HCT116 (cell line): Measurements from ENCODE around the gene TPO. TPM values are rescaled to one million over a fixed set of nuclear protein-coding genes. Genes with fewer than 3 reads are reported as not detected.

Experiments
- ATAC-seq: fragments of 200-7000 bp; cut with Tn5 transposase; 2 replicates; pipeline ENCODE4 v1.9.1; 2020; ENCODE audit warnings: mild to moderate bottlenecking, moderate library complexity
- BruUV-seq: library from RNA; stranded (reverse); fragments of 400-500 nt; replicated peaks from 2 replicates; lab custom pipeline; 2021; lab: Mats Ljungman, UMichigan
- CTCF ChIA-PET: fragments of 300-600 bp; sonication (Branson Sonifier 250); formaldehyde crosslinking; loops from one replicate; lab custom pipeline; 2021; ENCODE audit warnings: antibody characterized with exemption; lab: Charles Lee
- POLR2A ChIA-PET: fragments of 300-600, 350-600 bp; sonication (Branson Sonifier 250); formaldehyde crosslinking; loops from one replicate; lab custom pipeline; 2021; ENCODE audit warnings: antibody characterized with exemption; lab: Charles Lee
- RAD21 ChIA-PET, 2 experiments: fragments of 300-600 bp; sonication (Branson Sonifier 250); formaldehyde crosslinking; loops; one replicate each; lab custom pipeline; 2023; ENCODE audit warnings: low total read pairs in 2 of 2; ENCODE audit not compliant: uncharacterized antibody in 2 of 2, unreplicated experiment in 2 of 2, low non-redundant PET in 1 of 2; lab: Charles Lee
- DNase-seq: peaks from one replicate; pipeline ENCODE4 v3.0.0-alpha.2; 2010; ENCODE audit warnings: low read depth, low spot score
- H2AFZ ChIP-seq: fragments of 200-600 bp; shearing (Covaris generic), sonication (generic); 2 replicates; pipeline ENCODE4 v1.6.1; 2017; ENCODE audit warnings: low read depth, mixed run types, mixed read lengths, antibody characterized with exemption, low read length; ENCODE audit not compliant: poor library complexity, severe bottlenecking
- H3K27ac ChIP-seq: 2 replicates; pipeline ENCODE4 v1.5.1; 2012; ENCODE audit warnings: low read depth, low read length
- H3K27me3 ChIP-seq: fragments of 200-600 bp; sonication (generic); 2 replicates; pipeline ENCODE4 v1.6.1; 2016; ENCODE audit warnings: mixed run types, low read length, mixed read lengths; ENCODE audit not compliant: insufficient read depth
- H3K36me3 ChIP-seq, 2 experiments: fragments of 200-500 bp in 1 of 2; fragments of 200-600 bp in 1 of 2; sonication (Bioruptor generic) in 1 of 2; sonication (generic) in 1 of 2; 2 replicates each; pipeline versions ENCODE4 v1.5.1 to v1.6.1; 2014 to 2016; ENCODE audit warnings: low read length in 2 of 2, inconsistent platforms in 1 of 2, mixed read lengths in 1 of 2, mixed run types in 1 of 2; ENCODE audit not compliant: insufficient read depth in 2 of 2, control insufficient read depth in 1 of 2
- H3K4me1 ChIP-seq, 2 experiments: fragments of 200-600 bp in 1 of 2; sonication (generic) in 1 of 2; 2 replicates each; pipeline versions ENCODE4 v1.5.1 to v1.6.1; 2012 to 2017; ENCODE audit warnings: low read length in 2 of 2, inconsistent platforms in 1 of 2, mild to moderate bottlenecking in 1 of 2, mixed read lengths in 1 of 2, mixed run types in 1 of 2, moderate library complexity in 1 of 2; ENCODE audit not compliant: insufficient read depth in 2 of 2, control insufficient read depth in 1 of 2
- H3K4me2 ChIP-seq: fragments of 200-600 bp; sonication (generic); 2 replicates; pipeline ENCODE4 v1.6.1; 2017; ENCODE audit warnings: mixed run types, low read length, mixed read lengths
- H3K4me3 ChIP-seq, 2 experiments: fragments of 200-600 bp in 1 of 2; sonication (generic) in 1 of 2; replicated peaks in 1 of 2; 2 replicates each; pipeline ENCODE4 v1.5.1; 2011 to 2016; ENCODE audit warnings: low read length in 2 of 2, control low read depth in 1 of 2, low read depth in 1 of 2, mild to moderate bottlenecking in 1 of 2, mixed read lengths in 1 of 2, mixed run types in 1 of 2
- H3K79me2 ChIP-seq: fragments of 200-600 bp; sonication (generic); 2 replicates; pipeline ENCODE4 v1.6.1; 2017; ENCODE audit warnings: mild to moderate bottlenecking, mixed run types, low read length, moderate library complexity, mixed read lengths; ENCODE audit not compliant: insufficient read depth
- H3K9ac ChIP-seq: fragments of 200-600 bp; sonication (generic); 2 replicates; pipeline ENCODE4 v1.6.1; 2016; ENCODE audit warnings: low read length, mixed read lengths
- H3K9me2 ChIP-seq: fragments of 200-600 bp; sonication (generic), shearing (Covaris generic); 2 replicates; pipeline ENCODE4 v1.6.1; 2017; ENCODE audit warnings: mixed run types, mild to moderate bottlenecking, moderate library complexity; ENCODE audit not compliant: insufficient read depth
- H3K9me3 ChIP-seq, 2 experiments: fragments of 200-500 bp in 1 of 2; fragments of 200-600 bp in 1 of 2; sonication (Bioruptor generic) in 1 of 2; sonication (generic) in 1 of 2; 2 replicates each; pipeline ENCODE4 v1.6.1; 2014 to 2017; ENCODE audit warnings: low read length in 2 of 2, mixed read lengths in 2 of 2, inconsistent platforms in 1 of 2, low read depth in 1 of 2, mild to moderate bottlenecking in 1 of 2, mixed run types in 1 of 2, moderate library complexity in 1 of 2; ENCODE audit not compliant: control insufficient read depth in 1 of 2, insufficient read depth in 1 of 2
- H4K20me1 ChIP-seq: fragments of 200-600 bp; sonication (generic), shearing (Covaris generic); 2 replicates; pipeline ENCODE4 v1.6.1; 2017; ENCODE audit warnings: mixed run types, mild to moderate bottlenecking, moderate library complexity; ENCODE audit not compliant: insufficient read depth
- CEBPB ChIP-seq: IDR thresholded peaks from 2 replicates; pipeline ENCODE4 v1.6.1; 2012; ENCODE audit warnings: low read depth
- EGR1 ChIP-seq: IDR thresholded peaks from 2 replicates; pipeline ENCODE4 v1.6.1; 2012; ENCODE audit warnings: low read depth
- EZH2phosphoT487 ChIP-seq: fragments of 200-600 bp; IDR thresholded peaks from 2 replicates; pipeline ENCODE4 v1.6.1; 2018; ENCODE audit warnings: antibody characterized with exemption, borderline replicate concordance
- JUND ChIP-seq: IDR thresholded peaks from 2 replicates; pipeline ENCODE4 v1.6.1; 2012
- POLR2A ChIP-seq: IDR thresholded peaks from 2 replicates; pipeline ENCODE4 v1.7.0; 2011; ENCODE audit warnings: borderline replicate concordance; ENCODE audit not compliant: insufficient read depth, insufficient read length; ENCODE audit errors: extremely low read depth
- RAD21 ChIP-seq: IDR thresholded peaks from 2 replicates; pipeline ENCODE4 v1.6.1; 2012; ENCODE audit warnings: low read depth, mild to moderate bottlenecking
- SIN3A ChIP-seq: IDR thresholded peaks from 2 replicates; pipeline ENCODE4 v1.6.1; 2012; ENCODE audit warnings: low read depth
- SP1 ChIP-seq: IDR thresholded peaks from 2 replicates; pipeline ENCODE4 v1.6.1; 2012; ENCODE audit warnings: low read depth
- SRF ChIP-seq: IDR thresholded peaks from 2 replicates; pipeline ENCODE4 v1.6.1; 2012; ENCODE audit warnings: low read depth
- ZBTB33 ChIP-seq: IDR thresholded peaks from 2 replicates; pipeline ENCODE4 v1.6.1; 2011; ENCODE audit warnings: mild to moderate bottlenecking, low read length, moderate library complexity; ENCODE audit not compliant: insufficient replicate concordance; ENCODE audit errors: extremely low read depth
- ZFX ChIP-seq: fragments of 450-650 bp; IDR thresholded peaks from 2 replicates; pipeline ENCODE4 v1.6.1; 2017
- ZNF274 ChIP-seq: fragments of 200-500 bp; sonication (Bioruptor generic); IDR thresholded peaks from 2 replicates; pipeline ENCODE4 v1.6.1; 2014; ENCODE audit warnings: mild to moderate bottlenecking, low read depth, low read length, inconsistent platforms
- intact Hi-C: fragments of 100-400 bp; cut with micrococcal nuclease; formaldehyde crosslinking; loops from 2 replicates; pipeline ENCODE4 v1.10.0; 2022
- total RNA-seq: library from RNA; stranded (reverse); gene quantifications from one replicate; pipeline ENCODE4 v1.2.1, GENCODE V29; 2021; ENCODE audit not compliant: unreplicated experiment
- TF ChIP-seq, protein P1 (sequence below): IDR thresholded peaks from 2 replicates; pipeline ENCODE4 v1.6.1; 2012

Gene TPO
- total RNA-seq, 1 experiment from 2014 or later, result not detected

DNA sequence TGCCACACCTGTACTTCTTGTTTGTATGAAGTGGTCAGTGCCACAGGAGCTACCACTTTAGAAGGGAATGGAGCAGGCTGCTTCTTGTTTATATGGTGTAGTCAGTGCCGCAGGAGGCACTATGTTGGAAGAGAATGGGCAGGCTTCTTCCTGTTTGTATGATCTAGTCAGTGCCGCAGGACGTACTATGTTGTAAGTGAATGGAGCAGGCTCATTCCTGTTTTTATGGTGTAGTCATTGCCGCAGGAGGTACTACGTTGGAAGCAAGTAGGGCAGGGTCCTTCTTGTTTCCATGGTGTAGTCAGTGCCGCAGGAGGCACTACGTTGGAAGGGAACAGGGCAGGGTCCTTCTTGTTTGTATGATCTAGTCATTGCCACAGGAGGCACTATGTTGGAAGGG is 27.3 kb downstream of the TPO start (continued):
- TF ChIP-seq ZBTB33, result no peak
- TF ChIP-seq, protein P1, sequence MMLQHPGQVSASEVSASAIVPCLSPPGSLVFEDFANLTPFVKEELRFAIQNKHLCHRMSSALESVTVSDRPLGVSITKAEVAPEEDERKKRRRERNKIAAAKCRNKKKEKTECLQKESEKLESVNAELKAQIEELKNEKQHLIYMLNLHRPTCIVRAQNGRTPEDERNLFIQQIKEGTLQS, result no peak
- TF ChIP-seq ZFX, result no peak
- no peak for TF ChIP-seq SRF
- TF ChIP-seq ZNF274, result no peak
- no peak for TF ChIP-seq RAD21
- no peak for TF ChIP-seq JUND
- TF ChIP-seq SP1, result no peak
- TF ChIP-seq EGR1, result no peak
- TF ChIP-seq CEBPB, result no peak
- TF ChIP-seq SIN3A, result no peak
- no peak for TF ChIP-seq POLR2A

- intact Hi-C loops, result no loop called here
- peaks cover 17% of the 10 kb centered on the region for H3K27me3 ChIP-seq
- POLR2A ChIA-PET, result no interaction called here
Observed at GRCh38 chr2:1446301-1446700, 33.0 kb downstream of the TPO start.

More at GRCh38 chr2:1446301-1446700, 33.0 kb downstream of the TPO start:
- Histone ChIP-seq H3K9me3 (no peaks in the 10 kb centered on the region), H2AFZ (no peak overlapping the region), H3K79me2 (no peaks in the 10 kb centered on the region), H3K36me3 (no peaks in the 10 kb centered on the region), H3K9ac (no peak overlapping the region), H4K20me1 (no peaks in the 10 kb centered on the region), H3K9me2 (no peaks in the 10 kb centered on the region), H3K4me1 (no peaks in the 10 kb centered on the region), H3K27ac (no peak overlapping the region), H3K4me2 (no peak overlapping the region), H3K4me3 (no peak overlapping the region)
- ATAC-seq, result no peak
- RAD21 ChIA-PET, result no interaction called here
- TF ChIP-seq ZBTB33 (no peak), SP1 (no peak), EZH2phosphoT487 (no peak)
- TF ChIP-seq, protein P1, result no peak
- CTCF ChIA-PET, result no interaction called here
- no TSS peak for BruUV-seq
- no peak for DNase-seq
